GM19099 (cell line): ENCODE results near the gene KCTD2.

Experiments used
- POLR2A ChIP-seq: IDR thresholded peaks from 3 replicates; pipeline ENCODE4 v1.6.1; 2011; ENCODE audit warnings: low read depth; ENCODE audit not compliant: insufficient read length; ENCODE audit errors: extremely low read depth

Gene KCTD2

GRCh38 chr17:75046407-75047289 lies at the start of gene KCTD2, which contains the start of gene ATP5PD:
Gene KCTD2, plus strand, starts transcription at chr17:75047225. Its CDS starts 26 bp downstream, at chr17:75047251.
Gene ATP5PD, minus strand, starts transcription at chr17:75046969. Its CDS starts 4,319 bp downstream, at chr17:75042650.
- TF ChIP-seq POLR2A: peak; percentile 93

- TF ChIP-seq POLR2A: no peak
Observed at GRCh38 chr17:74998783-74999182, 48.2 kb upstream of the KCTD2 start.

GRCh38 chr17:74999523-74999922 lies 47.5 kb upstream of the KCTD2 start:
- no peak for TF ChIP-seq POLR2A

- no peak for TF ChIP-seq POLR2A
Observed at GRCh38 chr17:75001915-75002843, 44.8 kb upstream of the KCTD2 start.

- no peak for TF ChIP-seq POLR2A
Observed at GRCh38 chr17:75003070-75003956, 43.7 kb upstream of the KCTD2 start.

GRCh38 chr17:75003957-75004355 lies 43.1 kb upstream of the KCTD2 start:
- no peak for TF ChIP-seq POLR2A

GRCh38 chr17:75004371-75004770 lies 42.7 kb upstream of the KCTD2 start:
- TF ChIP-seq POLR2A: no peak

- TF ChIP-seq POLR2A: no peak
Observed at GRCh38 chr17:75005291-75005690, 41.7 kb upstream of the KCTD2 start.

GRCh38 chr17:75006653-75007052 lies 40.4 kb upstream of the KCTD2 start:
- TF ChIP-seq POLR2A: no peak

GRCh38 chr17:75008373-75008772 lies 38.7 kb upstream of the KCTD2 start:
- TF ChIP-seq POLR2A: no peak

- TF ChIP-seq POLR2A: no peak
Observed at GRCh38 chr17:75009139-75009724, 37.8 kb upstream of the KCTD2 start.

GRCh38 chr17:75010683-75011400 lies 36.2 kb upstream of the KCTD2 start:
- TF ChIP-seq POLR2A: no peak

- TF ChIP-seq POLR2A: no peak
Observed at GRCh38 chr17:75011401-75012095, 35.5 kb upstream of the KCTD2 start.
